Measurements from ENCODE around the gene FBN3.
"Not testable (repeated sequence)": the region's sequence is repeated elsewhere in the genome, so short reads cannot be mapped to it uniquely, and the experiment has no call there.

Gene FBN3

DNA sequence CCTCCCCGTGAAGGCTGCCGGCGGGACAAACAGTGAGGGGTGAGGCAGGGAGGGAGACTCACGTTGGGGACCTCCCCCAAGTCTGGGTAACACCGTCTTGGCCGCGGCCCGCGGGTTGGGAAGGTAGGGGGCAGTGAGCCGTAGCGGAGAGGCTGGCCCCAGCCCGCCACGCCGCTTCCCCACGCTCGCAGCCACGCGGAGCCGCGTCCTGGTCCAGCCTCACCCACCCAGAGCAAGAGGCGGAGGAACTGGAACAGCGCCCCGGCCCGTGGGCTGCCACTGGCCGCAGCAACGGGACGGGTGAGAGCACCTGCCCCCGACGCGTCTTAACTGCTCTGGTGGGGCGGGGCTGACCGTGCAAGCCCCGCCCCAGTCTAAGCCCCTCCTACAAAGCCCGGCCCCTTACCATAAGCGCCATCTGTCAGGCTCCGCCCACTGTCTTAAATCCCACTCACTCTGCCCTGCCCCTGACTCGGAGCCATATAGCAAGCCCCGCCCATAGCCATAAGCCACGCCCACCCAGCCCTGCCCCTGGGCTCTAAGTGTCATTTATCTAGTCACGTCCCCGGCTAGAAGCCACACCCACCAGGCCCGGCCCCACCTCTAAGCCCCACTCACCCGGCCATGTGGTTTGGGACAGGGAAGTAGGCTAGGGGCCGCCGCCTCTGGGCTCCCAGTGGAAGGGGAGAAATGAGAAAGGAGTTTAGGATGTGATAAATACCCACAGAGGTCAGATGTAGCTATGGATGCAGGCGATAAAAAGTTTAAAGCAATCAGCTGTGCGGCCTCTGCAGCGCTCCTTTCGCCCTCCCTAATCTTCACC, 98.9 kb downstream of the FBN3 start:
- DNase-seq, result peak; percentile 93 to 94

DNA sequence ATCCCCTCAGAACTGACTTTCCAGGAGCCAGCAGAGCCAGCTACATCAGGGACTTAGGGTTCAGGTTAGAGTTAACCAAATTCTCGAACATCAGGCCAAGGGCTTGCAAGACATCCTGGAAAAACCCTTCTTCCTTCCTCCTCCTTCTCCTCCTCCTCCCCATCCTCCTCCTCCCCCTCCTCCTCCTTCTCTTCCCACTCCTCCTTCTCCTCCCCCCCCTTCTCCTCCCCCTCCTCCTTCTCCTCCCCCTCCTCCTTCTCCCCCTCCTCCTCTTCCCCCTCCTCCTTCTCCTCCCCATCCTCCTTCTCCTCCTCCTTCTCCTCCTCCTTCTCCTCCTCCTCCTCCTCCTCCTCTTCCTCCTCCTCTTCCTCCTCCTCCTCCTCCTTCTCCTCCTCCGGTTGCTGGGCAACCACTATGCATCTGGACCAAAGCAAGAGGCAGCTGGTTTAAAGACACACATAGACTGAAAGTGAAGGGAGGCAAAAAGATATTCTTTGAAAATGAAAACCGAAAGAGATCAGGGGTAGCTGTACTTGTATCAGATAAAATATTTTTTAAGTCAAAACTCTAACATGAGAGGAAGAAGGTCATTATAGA, 102.7 kb downstream of the FBN3 start:
- no peak for DNase-seq

DNA sequence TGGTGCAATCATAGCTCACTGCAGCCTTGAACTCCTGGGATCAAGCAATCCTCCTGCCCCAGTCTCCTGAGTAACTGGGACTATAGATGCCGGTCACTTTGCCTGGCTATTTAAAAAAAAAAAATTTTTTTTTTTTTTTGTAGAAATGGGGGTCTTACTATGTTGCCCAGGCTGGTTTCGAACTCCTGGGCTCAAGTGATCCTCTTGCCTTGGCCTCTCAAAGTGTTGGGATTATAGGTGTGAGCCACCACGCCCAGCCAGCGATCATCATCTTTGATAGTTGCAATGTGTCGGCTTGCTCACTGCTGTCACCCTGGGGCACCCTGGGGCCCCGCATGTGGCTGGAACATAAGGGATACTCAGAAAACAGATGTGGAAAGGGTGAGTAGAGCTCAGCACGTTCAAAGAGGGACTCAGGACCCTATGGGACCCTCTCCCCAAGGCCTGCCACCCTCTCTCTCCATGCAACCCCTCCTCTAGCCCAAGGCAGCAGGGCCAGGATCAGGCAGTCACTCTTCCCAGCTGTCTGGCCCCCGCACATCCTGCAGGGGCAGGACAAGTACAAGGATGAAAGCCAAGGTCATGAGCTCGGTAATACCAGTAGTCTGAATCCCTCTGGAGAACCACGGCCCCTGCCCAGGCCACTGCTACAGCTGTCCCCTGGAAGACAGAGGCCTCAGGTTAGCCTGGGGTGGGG, 103.4 kb downstream of the FBN3 start:
- peak in 1 of 2 experiments; percentile 19 for DNase-seq

DNA sequence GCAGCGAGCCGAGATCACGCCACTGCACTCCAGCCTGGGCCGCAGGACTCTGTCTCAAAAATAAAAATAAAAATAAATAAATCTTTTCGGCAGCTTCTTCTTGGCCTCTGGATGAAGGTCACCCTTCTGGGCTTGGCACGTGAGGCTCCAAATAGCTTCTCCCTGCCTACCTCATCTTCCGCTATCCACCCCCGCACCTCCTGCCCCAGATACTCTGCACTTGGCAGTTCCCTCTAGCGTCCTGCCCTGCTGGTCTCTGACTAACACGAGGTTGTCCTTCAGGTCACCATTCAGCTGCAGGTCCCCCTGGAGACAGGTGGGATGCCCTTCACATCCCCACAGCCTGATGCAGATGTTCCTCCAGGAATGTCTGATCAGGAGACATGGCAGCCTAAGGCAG, 105.4 kb downstream of the FBN3 start:
- no peak for DNase-seq

DNA sequence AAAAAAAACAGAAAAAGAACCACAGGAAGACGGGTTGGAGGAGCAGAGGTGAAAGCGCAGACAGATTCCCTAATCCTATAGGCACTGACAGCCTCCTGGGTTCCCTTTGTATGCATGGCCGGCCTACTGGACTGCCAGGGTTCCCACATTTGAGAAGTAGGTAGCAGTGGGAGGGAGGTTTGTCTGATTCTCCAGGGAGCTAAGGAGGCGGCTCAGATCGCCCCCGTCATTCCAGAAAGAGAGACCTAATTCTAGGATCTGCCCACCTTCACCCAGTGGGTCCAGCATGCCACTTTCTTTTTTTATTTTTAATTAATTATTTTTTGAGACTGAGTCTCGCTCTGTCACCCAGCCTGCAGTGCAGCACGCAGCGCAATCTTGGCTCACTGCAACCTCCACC, 106.5 kb downstream of the FBN3 start:
- no peak for DNase-seq

DNA sequence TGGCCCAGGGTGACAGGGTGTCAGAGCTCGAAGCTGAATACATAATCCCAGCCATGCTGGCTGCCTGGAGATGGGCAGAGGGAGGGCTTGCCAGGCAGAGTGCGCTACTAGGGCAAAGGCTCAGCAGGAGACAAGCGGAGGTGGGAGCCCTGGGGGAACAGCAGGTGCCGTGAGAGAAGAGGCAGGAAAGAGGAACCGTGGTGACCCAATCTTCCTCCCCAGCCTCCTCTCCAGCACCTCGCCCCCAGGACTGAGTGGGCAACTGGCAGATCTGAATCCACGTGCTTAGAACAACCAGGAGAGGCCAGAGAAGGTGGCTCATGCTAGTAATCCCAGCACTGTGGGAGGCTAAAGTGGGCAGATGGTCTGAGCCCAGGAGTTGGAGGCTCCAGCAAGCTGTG, 107.9 kb downstream of the FBN3 start:
- DNase-seq, result peak; percentile 89 to 93

DNA sequence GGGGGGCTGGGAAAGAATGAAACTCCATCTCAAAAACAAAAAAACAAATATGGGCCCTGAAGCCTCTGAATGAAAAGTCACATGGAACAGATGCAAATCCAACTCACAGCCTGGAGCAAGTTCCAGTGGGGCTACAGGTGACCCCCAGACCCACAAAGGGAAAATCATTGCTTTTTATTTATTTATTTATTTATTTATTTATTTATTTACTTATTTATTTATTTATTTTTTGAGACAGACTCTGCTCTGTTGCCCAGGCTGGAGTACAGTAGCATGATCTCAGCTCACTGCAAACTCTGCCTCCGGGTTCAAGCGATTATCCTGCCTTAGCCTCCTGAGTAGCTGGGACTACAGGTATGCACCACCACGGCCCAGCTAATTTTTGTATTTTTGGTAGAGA, 110.2 kb downstream of the FBN3 start:
- DNase-seq, result no peak

DNA sequence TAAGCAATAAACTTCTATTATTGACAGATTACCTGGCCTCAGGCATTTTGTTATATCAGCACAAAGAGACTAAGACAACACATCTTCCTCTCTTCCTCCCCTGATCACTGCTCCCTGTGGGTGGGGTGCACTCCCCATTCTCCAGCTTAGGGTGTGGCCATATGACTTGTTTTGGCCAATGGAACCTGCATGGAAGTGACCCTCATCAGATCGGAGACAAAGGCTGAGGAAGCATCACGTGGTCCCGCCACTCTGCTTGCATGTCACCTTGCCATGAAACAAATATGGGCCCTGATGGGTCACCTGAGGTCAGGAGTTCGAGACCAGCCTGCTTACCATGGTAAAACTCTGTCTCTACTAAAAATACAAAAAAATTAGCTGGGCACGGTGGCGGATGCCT, 110.6 kb downstream of the FBN3 start:
- no peak for DNase-seq

DNA sequence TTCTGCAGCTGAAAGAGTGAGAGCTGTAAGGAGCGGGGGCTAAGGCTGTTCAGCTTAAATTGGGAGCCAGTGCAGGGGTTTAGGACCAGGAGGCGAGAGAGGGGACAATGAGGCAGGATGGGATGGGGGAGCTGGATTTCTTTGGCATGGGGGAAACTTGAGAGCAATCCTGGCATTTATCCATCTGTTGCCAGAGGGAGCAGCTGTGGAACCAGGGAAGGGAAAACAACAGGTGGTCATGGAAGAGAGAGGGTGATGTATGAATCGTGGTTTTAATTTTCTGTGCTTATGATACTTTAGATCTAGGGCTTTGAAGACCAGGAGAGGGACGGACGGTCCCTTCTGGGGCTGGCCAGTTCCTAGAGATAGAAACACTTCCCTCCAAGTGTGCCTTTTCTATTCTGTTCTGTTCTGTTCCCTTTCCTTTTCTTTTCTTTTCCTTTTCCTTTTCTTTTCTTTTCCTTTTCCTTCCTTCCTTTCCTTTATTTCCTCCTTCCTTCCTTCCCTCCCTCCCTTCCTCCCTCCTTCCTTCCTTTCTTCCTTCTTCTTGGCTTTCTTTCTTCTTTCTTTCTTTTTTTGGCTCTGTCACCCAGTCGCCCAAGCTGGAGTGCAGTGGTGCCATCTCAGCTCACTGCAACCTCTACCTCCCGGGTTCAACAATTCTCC, 112.8 kb downstream of the FBN3 start:
- DNase-seq, result peak; percentile 88 to 97

DNA sequence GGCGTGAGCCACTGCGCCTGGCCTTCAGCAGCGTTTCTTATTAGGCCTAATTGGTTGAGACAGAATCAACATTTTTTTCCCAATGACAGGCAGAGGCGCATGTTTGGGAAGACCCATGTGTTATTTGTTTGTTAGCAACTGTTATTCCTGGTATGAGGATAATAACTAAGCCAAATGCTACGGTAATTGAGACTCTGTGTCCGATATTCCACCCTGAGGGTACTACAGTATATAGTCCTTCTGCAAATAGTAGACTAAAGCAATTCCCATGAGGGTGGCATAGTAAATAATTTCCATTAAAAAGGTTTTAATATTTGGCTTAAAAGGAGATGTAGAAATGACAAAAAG, 115.2 kb downstream of the FBN3 start:
- DNase-seq, result no peak

DNA sequence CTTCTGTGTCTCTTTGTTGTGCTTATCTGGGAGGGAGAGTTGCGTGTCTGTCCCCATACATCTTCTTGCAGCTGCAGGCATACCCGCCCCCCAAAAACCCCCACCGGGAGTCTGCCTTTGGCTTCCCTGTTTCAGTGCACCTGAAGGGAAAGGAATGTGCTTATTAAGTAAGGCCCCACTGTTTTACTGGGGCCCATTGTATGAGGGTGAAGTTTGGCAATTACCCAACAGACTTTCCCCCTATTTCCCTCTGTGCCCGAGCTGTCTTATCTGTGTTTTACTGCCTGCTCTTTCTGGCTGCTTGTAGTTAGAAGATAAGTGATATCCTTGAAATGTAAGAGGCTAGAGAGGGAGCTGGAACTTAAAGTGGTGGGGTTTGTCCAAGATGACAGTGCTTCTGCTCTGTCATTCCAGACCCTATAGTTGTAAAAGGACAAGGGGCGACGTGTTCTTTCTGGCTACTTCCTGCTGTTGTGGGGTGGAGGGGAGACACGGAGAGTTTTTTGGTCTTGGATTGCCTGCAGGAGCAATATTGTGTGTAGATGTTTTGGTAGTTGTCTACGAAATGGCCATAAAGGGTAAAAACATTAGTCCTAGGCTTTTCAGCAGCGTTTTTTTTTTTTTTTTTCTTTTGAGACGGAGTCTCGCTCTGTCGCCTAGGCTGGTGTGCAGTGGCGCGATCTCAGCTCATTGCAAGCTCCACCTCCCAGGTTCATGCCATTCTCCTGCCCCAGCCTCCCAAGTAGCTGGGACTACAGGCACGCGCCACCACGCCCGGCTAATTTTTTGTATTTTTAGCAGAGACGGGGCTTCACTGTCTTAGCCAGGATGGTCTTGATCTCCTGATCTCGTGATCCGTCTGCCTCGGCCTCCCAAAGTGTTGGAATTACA, 115.9 kb downstream of the FBN3 start:
- not testable (repeated sequence) for DNase-seq

DNA sequence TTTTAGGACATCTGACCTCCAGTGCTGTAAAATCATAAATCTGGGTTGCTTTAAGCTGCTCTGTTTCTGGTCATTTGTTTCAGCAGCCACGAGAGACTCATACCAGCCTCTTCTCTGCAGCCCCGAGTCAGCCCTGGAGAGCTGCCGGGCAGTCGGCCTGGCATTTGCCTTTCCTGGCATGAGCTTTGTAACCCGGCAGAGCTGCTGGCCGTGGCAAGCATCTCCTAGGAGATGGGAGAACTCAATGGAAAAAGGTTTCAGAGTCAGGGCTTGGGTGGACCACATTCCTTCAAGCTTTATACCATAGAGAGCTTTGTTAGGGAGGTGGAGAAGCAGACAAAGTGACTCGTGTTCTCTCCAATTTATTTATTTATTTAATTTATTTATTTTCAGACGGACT, 118.4 kb downstream of the FBN3 start:
- no peak for DNase-seq

DNA sequence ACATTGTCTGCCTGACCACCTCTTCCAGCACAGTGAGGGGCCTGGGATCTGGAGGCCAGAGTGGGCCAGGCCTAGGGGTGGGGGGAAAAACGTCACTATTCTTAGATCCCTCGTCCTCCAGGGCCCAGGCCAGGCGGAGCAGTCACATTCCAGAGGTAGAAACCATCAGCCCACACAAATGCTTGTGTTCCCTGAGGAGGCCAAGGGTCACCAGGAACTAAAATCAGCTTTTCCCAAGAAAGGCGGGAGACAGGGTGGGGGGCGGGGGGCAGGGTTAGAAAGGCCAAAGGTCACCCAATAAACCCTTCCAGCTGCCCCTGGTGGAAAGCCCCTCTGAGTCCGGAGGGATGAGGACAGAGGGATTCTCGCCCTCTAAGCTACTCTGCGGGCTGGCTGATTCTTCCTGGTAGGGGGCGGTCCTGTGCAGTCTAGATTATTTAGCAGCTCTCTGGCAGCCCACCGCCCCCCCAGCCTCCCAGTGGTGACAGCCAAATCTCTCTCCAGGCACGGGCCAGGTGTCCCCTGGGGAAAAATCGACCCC, 120.4 kb downstream of the FBN3 start:
- peak in 1 of 2 experiments; percentile 27 for DNase-seq

DNA sequence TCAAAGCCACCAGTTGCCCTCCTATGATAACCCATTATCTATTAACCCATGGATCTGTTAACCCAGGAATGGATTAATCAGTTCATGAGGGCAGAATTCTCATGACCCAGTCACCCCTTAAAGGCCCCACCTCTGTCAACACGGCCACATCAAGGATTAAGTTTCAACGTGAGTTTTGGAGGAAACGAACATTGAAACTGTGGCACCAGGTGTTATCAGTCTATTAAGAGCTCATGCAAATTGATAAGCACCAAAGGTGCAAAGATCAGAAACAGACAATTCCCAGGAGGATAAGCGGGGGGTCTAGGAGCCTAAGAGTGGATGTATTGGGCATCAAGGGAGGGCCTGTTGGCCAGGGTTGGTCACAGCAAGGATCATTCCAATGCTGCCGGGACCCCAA, 124.1 kb downstream of the FBN3 start:
- no peak for DNase-seq

DNA sequence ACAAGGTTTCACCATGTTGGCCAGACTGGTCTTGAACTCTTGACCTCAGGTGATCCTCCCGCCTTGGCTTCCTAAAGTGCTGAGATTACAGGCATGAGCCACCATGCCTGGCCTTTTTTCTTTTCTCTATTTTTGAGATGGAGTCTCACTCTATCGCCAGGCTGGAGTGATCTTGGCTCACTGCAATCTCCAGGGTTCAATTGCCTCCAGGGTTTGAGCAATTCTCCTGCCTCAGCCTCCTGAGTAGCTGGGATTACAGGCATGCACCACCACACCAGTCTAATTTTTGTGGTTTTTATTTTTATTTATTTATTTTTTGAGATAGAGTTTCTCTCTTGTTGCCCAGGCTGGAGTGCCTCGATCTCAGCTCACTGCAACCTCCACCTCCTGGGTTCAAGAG, 125.1 kb downstream of the FBN3 start:
- not testable (repeated sequence) for DNase-seq

DNA sequence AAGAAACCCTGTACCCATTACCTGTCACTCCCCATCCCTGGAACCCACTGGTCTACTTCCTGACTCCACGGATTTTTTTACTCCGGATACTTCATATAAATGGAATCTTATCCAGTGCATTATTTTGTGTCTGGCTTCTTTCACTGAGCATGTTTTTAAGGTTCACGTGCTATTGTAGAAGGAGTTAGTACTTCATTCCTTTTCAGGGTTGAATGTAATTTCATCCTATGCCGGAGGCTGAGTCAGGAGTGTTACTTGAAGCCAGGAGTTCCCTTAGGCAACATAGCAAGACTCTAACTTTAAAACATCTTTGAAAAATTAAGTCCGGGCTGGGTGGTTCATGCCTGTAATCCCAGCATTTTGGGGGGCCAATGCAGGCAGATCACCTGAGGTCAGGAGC, 126.0 kb downstream of the FBN3 start:
- DNase-seq, result no peak

DNA sequence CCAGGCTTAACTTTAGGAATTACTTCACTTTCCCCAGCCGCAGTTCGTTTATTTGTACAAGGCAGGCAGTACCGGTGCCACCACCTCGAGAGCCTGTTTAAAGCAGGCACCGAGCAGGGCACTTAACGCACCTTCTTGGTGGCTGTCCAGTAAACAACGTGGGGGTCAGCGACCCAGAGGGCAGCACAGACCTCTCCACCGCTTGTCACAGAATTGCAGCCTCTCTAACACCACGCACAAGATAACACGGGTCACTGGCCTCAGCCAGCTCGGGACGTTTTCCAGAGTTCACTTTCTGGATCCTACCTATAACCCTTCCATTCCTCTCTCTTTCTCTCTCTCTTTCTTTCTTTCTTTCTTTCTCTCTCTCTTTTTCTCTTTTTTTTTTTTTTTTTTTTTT, 127.1 kb downstream of the FBN3 start:
- DNase-seq, result no peak

DNA sequence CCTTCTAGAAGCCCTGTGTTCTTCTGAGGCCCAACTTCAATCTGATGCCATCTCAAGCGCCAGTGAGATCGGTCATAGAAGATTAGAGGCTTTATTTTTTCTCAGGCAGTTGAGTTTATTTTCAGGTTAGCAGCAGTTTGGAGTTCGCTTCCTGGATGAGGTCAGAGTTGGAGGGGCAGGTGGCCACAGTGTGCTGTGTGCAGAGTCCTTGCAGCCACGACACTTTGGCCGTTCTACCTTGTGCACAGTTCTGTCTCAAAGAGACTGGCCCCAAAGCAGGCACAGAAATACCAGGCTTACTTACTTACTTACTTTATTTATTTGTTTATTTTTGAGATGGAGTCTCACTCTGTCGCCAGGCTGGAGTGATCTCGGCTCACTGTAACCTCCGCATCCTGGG, 128.0 kb downstream of the FBN3 start:
- no peak for DNase-seq

DNA sequence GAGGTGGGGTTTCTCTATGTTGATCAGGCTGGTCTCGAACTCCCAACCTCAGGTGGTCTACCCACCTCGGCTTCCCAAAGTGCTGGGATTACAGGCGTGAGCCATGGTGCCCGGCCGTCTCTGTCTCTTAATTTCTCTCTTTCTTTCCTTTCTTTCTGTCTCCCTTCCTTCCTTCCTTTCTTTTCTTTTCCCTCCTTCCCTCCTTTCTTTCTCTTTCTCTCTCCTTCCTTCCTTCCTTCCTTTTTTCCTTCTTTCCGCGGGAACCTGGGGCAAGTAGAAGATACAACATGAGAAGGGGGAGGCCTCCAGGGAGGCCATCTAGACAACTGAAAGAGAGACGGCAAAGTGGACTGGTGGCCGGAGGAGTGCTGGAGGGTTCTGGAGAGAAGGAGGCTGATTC, 128.7 kb downstream of the FBN3 start:
- DNase-seq, result no peak

DNA sequence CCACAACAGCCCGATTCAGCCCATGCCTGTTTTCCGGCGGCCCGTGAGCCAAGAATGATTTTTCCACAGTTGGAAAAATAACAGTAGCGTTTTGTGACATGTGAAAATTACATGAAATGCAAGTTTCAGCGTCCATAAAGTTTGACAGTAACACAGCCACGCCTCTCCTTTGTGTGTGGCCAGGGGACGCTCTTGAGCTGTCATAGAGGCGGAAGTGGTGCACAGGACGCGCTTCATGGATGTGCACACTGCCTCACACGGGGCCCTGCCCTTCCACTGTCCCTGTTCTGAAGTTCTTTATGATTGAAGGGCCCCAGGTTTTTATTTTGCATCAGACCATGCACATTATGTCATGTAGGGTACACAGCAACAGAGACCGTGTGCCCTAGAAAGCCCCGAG, 131.6 kb downstream of the FBN3 start:
- peak in 1 of 2 experiments; percentile 14 for DNase-seq

Measured in NCI-H524 (cell line).